ENCODE data around the gene BRD9.
"Not testable (repeated sequence)": the region's sequence is repeated elsewhere in the genome, so short reads cannot be mapped to it uniquely, and the experiment has no call there.

Gene BRD9

DNA sequence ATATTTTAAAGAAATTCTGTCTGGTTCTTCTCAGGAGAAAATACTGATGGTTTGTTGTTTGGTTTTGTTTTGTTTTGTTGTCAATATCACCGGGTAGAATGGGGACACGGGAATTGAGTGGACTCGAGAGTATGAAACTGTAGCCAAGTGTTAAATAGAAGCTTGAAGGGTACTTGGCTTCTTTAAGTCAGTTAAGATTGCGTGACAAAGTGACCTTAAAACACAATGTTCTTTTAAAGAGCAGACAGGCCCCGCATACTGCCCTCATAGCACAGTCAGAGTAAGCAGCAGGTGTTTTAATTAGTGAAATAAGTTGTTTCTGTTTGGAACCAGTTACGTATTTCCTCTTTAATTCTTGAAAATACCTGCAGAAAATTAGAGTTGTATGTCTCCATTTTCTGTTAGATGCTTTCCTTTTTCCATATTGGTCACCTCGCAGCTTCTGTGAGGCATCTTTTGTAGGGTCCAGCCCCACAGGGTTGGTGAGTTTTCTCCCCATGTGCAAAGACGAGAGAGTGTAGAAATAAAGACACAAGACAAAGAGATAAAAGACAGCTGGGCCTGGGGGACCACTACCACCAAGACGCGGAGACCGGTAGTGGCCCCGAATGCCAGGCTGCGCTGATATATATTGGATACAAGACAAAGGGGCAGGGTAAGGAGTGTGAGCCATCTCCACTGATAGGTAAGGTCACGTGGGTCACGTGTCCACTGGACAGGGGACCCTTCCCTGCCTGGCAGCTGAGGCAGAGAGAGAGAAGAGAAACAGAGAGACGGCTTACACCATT, 9.7 kb upstream of the BRD9 start:
- no peak for DNase-seq (ENCODE audit: low read depth in 2 of 2)

DNA sequence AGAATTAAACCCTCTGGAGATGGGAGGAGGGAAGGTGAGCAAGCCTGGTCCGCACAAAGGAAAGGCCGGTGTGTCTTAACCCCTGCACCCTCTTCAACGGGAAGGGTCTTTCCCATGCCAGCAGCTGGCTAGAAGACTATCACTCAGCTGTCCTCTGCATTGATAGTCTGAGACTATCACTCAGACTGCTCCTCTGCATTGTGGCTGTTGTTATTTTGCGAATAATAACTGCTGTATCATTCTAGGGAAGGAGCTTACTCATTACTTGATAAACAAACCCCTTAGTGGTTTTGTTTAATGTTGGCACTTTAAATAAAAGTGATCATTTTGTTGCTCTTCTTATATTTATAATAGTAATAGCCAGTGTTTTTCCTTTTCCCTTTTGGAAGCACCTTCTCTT, 8.2 kb upstream of the BRD9 start:
- no peak for DNase-seq (ENCODE audit: low read depth in 2 of 2)

GRCh38 chr5:893711-894110, 1.1 kb upstream of the BRD9 start:
- DNase-seq (ENCODE audit: low read depth in 2 of 2), result no peak

DNA sequence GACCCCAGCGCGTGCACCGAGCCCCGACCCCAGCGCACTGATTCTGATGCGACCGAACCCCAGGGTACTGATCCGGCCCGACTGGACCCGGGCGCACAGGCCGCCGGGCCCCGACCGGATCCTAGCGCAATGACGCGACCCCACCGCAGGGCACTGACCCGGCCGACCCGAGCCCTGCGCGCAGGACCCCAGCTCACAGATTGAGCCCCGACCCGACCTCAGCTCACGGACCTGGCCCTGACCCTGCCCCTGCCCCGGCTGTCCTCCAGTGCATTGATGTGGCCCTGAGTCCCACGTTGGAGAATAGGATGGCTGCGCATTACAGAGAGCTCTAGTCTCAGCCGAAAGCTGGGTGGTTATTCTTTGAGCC, 521 bp upstream of the BRD9 start:
- no peak for DNase-seq (ENCODE audit: low read depth in 2 of 2)

GRCh38 chr5:891837-892393, 686 bp downstream of the BRD9 start:
- DNase-seq (ENCODE audit: low read depth in 2 of 2), result no peak

GRCh38 chr5:891117-891836, 1.3 kb downstream of the BRD9 start:
- no peak for DNase-seq (ENCODE audit: low read depth in 2 of 2)

GRCh38 chr5:889075-889710, 3.4 kb downstream of the BRD9 start:
- DNase-seq (ENCODE audit: low read depth in 2 of 2), result no peak

- DNase-seq (ENCODE audit: low read depth in 2 of 2), result no peak
These were observed 4.0 kb downstream of the BRD9 start for GRCh38 chr5:888638-889035.

GRCh38 chr5:887947-888637, 4.5 kb downstream of the BRD9 start:
- no peak for DNase-seq (ENCODE audit: low read depth in 2 of 2)

GRCh38 chr5:886716-887325, 5.8 kb downstream of the BRD9 start:
- DNase-seq (ENCODE audit: low read depth in 2 of 2), result no peak

DNA sequence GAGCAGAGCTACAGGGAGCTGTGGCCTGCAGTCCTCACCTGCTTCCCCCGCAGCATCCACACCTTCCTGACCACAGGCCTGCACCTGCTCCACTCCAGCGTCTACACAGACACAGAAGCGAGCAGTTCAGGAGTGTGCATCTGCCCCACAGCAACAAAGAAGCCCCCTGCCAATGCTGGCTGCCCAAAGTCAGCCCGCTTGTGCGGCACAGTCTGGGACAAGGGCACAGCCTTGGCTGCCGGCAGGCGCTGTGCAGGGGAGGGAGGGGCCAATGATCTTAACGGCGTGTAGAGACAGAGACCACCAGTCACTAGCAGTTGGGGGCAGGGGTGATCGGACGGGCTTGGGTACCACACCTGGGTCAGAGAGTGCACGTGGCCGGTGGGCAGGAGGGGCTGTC, 6.6 kb downstream of the BRD9 start:
- DNase-seq (ENCODE audit: low read depth in 2 of 2), result no peak

DNA sequence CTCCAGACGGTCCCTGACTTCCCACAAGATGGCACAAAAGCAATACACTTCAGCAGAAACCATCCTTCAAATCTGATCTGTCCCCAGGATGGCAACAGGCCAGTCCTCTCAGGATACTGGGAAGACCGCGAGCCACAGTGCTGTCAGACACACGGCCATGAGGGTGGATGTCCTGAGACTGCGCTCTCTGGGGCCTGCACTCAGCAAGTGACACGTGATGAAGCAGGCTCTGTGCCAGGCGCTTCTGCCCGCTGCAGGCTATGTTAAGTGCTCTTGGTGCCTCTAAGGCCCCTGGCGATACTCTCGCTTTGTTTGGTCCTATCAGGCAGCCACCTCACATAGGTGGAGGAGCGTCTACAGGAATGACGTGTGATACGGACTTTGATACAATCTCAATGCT, 7.1 kb downstream of the BRD9 start:
- no peak for DNase-seq (ENCODE audit: low read depth in 2 of 2)

DNA sequence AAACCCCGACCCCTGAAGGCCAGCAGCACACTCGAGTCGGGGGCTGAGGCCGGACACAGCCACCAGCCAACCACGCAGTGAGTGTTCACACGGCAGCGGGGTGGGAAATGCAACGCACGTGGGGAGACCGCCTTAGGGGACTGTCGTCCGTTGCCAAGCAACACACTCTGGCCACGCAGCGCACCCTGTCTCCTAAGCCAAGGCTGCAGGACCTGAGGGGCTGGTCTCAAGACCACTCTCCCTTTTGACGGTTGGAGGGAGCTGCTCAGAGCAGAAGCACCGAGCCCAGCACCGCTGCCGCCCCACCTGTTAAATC, 7.5 kb downstream of the BRD9 start:
- DNase-seq (ENCODE audit: low read depth in 2 of 2), result no peak

GRCh38 chr5:884345-885126, 8.1 kb downstream of the BRD9 start:
- DNase-seq (ENCODE audit: low read depth in 2 of 2), result no peak

DNA sequence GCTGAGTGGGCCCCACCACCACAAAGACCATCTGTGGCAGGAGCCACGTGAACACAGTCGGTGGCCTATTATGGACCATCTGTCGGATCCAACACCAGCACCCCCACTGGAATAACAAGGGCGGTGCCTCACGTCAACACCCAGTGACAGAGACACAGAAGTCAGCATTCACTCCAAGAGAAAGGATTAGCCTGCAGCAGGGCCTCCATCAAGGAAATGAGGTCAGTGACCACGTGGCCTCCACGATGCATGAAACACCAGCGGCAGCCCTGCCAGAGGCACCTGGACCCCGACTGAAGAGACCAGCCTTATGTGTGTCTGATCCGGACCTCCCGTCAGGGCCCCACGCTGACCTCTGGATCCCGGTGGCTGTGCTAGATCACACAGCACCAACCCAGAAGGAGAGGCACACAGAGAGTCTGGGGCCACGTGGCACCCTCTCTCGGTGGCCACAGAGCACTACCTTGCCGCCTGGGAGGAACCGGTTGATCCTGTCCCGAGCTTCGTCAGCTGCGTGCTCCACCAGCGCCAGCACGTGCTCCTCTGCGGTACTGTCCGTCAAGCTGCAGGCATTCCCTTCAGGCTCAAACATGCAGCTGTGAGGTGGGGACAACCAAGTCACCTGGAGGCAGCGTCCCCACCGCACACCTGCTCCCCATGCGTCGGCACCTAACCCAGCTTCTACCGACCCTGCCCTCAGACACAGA, 9.0 kb downstream of the BRD9 start:
- no peak for DNase-seq (ENCODE audit: low read depth in 2 of 2)

- DNase-seq (ENCODE audit: low read depth in 2 of 2), result no peak
These were observed 10.1 kb downstream of the BRD9 start for GRCh38 chr5:882253-883183.

DNA sequence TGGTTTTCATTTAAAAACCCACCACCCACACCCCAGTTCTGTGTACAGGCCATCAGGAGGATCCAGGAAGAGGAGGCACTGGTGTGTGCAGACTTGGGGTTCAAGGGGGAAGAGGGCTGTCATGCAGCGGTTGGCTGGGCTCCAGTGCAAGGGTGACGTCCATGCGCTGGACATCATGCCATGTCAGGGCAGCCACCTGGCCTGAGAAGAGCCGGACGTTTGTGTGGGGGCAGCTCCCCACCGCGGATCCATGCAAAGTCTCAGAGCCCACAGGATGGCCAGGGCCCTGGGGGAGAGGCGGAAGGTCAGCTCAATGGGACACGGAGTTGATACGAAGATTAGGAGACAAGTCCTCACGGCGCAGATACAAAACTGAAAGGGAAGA, 11.1 kb downstream of the BRD9 start:
- DNase-seq (ENCODE audit: low read depth in 2 of 2), result no peak

DNA sequence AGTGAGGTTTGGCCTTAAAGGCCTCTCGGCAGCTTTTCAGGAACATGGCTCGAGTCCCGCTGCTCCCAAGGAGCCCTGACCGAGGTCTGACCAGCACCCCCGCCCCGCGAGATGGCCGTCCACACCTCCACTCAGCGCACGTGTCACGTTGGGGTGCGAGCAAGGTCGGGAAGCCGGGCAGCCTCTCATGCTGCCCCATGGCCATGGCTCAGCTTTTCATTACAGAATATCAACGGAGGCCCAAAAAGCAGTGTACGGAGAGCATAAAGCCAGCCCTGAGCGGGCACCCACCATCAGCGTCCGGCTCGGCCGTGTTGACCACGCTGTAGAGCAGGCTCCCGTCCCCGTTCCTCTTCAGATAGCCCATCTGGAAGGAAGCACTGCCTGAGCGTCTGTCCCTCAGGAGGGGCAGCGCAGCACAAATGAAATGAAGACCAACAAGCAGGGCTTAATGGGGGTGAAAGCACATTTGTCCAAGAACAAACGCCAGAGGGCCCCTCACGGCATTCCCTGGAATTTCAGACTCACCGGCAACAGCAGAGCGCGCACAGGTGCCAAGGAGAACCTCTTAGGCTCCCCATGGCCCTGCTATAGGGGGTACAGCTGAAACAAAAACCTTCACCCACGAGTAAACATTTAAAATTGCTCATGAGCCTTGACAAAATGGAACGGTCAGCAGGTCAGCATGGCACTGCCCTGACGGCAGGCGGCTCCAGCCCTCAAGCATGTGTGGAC, 11.6 kb downstream of the BRD9 start:
- no peak for DNase-seq (ENCODE audit: low read depth in 2 of 2)

GRCh38 chr5:878677-879076, 13.9 kb downstream of the BRD9 start:
- not testable (repeated sequence) for DNase-seq (ENCODE audit: low read depth in 2 of 2)
